Ovary (tissue), 9 donors: ENCODE results near the gene OTUD7B. TPM values are rescaled to one million over a fixed set of nuclear protein-coding genes. Genes with fewer than 3 reads are reported as not detected.
A peak's percentile ranks its signal among the peaks of the same experiment; 100 is the strongest.

ENCODE experiments used
- DNase-seq, 5 donors: peaks; one replicate each; pipeline ENCODE4 v3.0.0-alpha.2; 2019 to 2020
- H3K27ac ChIP-seq, 2 donors: fragments of 200-600 bp; one replicate each; pipeline versions ENCODE4 v1.5.1 to v1.8.0; 2019 to 2022
- H3K27me3 ChIP-seq: fragments of 200-600 bp; one replicate; pipeline ENCODE4 v1.8.0; 2022
- H3K36me3 ChIP-seq: fragments of 200-600 bp; sonication (generic); one replicate; pipeline ENCODE4 v1.5.1; 2019
- H3K4me1 ChIP-seq: one replicate; pipeline ENCODE4 v1.8.1; 2013; ENCODE audit warnings: mild to moderate bottlenecking, moderate library complexity; ENCODE audit not compliant: insufficient read depth
- H3K4me3 ChIP-seq: fragments of 200-600 bp; sonication (generic); one replicate; pipeline ENCODE4 v1.5.1; 2017
- H3K9me3 ChIP-seq, 2 donors: fragments of 200-600 bp in 1 of 2; sonication (generic) in 1 of 2; one replicate each; pipeline versions ENCODE4 v1.5.1 to v1.8.1; 2013 to 2019; ENCODE audit warnings: mild to moderate bottlenecking in 1 of 2, moderate library complexity in 1 of 2
- CTCF ChIP-seq, 3 donors: fragments of 450-650 bp in 2 of 3; fragments of 200-600 bp in 1 of 3; IDR thresholded peaks; one replicate each; pipeline versions ENCODE4 v1.5.1 to v1.8.0; 2016 to 2022; ENCODE audit warnings: antibody characterized with exemption in 3 of 3, mild to moderate bottlenecking in 1 of 3
- EP300 ChIP-seq: sonication (generic); formaldehyde crosslinking; IDR thresholded peaks from one replicate; pipeline ENCODE4 v1.6.1; 2017; ENCODE audit warnings: antibody characterized with exemption
- POLR2A ChIP-seq: fragments of 450-650 bp; IDR thresholded peaks from one replicate; pipeline ENCODE4 v1.6.1; 2017; ENCODE audit warnings: antibody characterized with exemption, mild to moderate bottlenecking, moderate library complexity
- WGBS, 3 donors: extraction: QIAGEN DNeasy Blood & Tissue Kit in 1 of 3; methylation state at CpG; one replicate each; pipeline versions ENCODE4 v1.1.5 to v1.1.7; 2013 to 2017; 5-methylcytosine and 5-hydroxymethylcytosine counted together
- intact Hi-C, 4 donors: fragments of 100-400 bp; cut with DNase I; formaldehyde crosslinking; loops; one replicate each; pipeline versions ENCODE4 v1.11.0 to v1.15.1; 2022 to 2023
- polyA plus RNA-seq, 2 donors: library from polyadenylated mRNA; stranded (reverse); fragments of 200-250 nt in 1 of 2; fragments of 350-450 nt in 1 of 2; fragmentation: Illumina TruSeq in 1 of 2; extraction: RNeasy Lipid Tissue Mini Kit (QIAGEN cat#74804) in 1 of 2; gene quantifications; one replicate each; pipeline ENCODE4 v1.2.3, GENCODE V29; 2013 to 2014
- total RNA-seq, 7 donors: library from RNA; depleted of rRNA in 2 of 7; stranded (reverse); fragments of >200 nt in 2 of 7; fragmentation: NEBNext Ultra II Directional in 3 of 7; extraction: Animal tissue kit (Norgen Biotek cat#: 25700) in 3 of 7; gene quantifications; one replicate each; pipeline versions ENCODE4 v1.1.0 to v1.2.4, GENCODE V29; 2016 to 2023
- donor health status: DM: no; HTN: no; CAD: no; lungs with moderate emphysema.
- donor health status: DM: no; HTN: no; CAD: no.
- donor health status: Bipolar disorder and iron deficiency.
- donor health status: DM: yes; HTN: yes; CAD: no.
- donor health status: DM: no; HTN: no; CAD: no.
- donor health status: DM: yes; HTN: yes; CAD: no.

The OTUD7B gene
- total and polyA plus RNA-seq, 9 donors = 9.4 to 40.1 (median 28.8) TPM

GRCh38 chr1:149906570-149907075 is 103.9 kb downstream of the OTUD7B start:
- H3K27ac ChIP-seq = no peak overlapping the region
- H3K27me3 ChIP-seq = no peaks in the 10 kb centered on the region
- H3K36me3 ChIP-seq = no peaks in the 10 kb centered on the region
- WGBS, 3 donors = 74 to 84% (median 76%) methylated on average over 10 of the region's 10 CpGs
- no peak overlapping the region for H3K4me3 ChIP-seq
- intact Hi-C loops = no loop called here
- no peak for DNase-seq
- H3K9me3 ChIP-seq = no peaks in the 10 kb centered on the region
- TF ChIP-seq POLR2A = no peak
- no peak for TF ChIP-seq CTCF (IDR thresholded peaks at IDR 0.05)
- H3K4me1 ChIP-seq = no peaks in the 10 kb centered on the region

- H3K9me3 ChIP-seq = no peaks in the 10 kb centered on the region
- WGBS, 3 donors = 78 to 83% (median 82%) methylated on average over 5 of the region's 5 CpGs
- no peak overlapping the region for H3K4me3 ChIP-seq
- no peak overlapping the region for H3K27ac ChIP-seq
- intact Hi-C loops = no loop called here
- no peaks in the 10 kb centered on the region for H3K27me3 ChIP-seq
- no peaks in the 10 kb centered on the region for H3K36me3 ChIP-seq
- no peak for DNase-seq
- peaks cover 2% of the 10 kb centered on the region for H3K4me1 ChIP-seq
- TF ChIP-seq POLR2A (no peak), CTCF (IDR thresholded peaks at IDR 0.05) (no peak), EP300 (no peak)
Observed at GRCh38 chr1:149903836-149904491, 106.6 kb downstream of the OTUD7B start.

- peak; percentile 92 to 95 (median 94) for DNase-seq
- peak; percentile 91 for TF ChIP-seq POLR2A
- peak in 2 of 3 donors; percentile 9 to 10 for TF ChIP-seq CTCF (IDR thresholded peaks at IDR 0.05)
- TF ChIP-seq EP300 = peak; percentile 16
- H3K4me1 ChIP-seq = peaks cover 2% of the 10 kb centered on the region
- H3K9me3 ChIP-seq = no peaks in the 10 kb centered on the region
- H3K36me3 ChIP-seq = no peaks in the 10 kb centered on the region
- H3K27ac ChIP-seq = peak within 1 kb of the TSS; percentile 50 to 85
- H3K4me3 ChIP-seq = peak within 1 kb of the TSS; percentile 46
- 3 to 8% (median 5%) methylated on average over 56 to 65 of the region's 65 CpGs for WGBS, 3 donors
- intact Hi-C loops = loop anchor here in 1 of 4 donors (5.0 to 10.0 kb wide), 2 partner anchors 38 to 165 kb away; partner anchors contain the start of genes MTMR11 and VPS45
- no peaks in the 10 kb centered on the region for H3K27me3 ChIP-seq
Observed at GRCh38 chr1:149899460-149900284, 110.9 kb downstream of the OTUD7B start, which contains the start of gene BOLA1. Gene BOLA1 (plus strand): TSS chr1:149899568. CDS start chr1:149900060, 492 bp downstream.

- H3K9me3 ChIP-seq = no peaks in the 10 kb centered on the region
- intact Hi-C loops = loop anchor here in 1 of 4 donors (5.0 to 10.0 kb wide), 2 partner anchors 41 to 168 kb away; partner anchors contain the start of genes MTMR11 and VPS45
- no peak for DNase-seq
- no peaks in the 10 kb centered on the region for H3K27me3 ChIP-seq
- TF ChIP-seq EP300 (no peak), POLR2A (no peak), CTCF (IDR thresholded peaks at IDR 0.05) (no peak)
- no peak overlapping the region for H3K27ac ChIP-seq
- 89 to 96% (median 95%) methylated on average over 4 of the region's 4 CpGs for WGBS, 3 donors
- H3K36me3 ChIP-seq = no peaks in the 10 kb centered on the region
- no peak overlapping the region for H3K4me3 ChIP-seq
- peaks cover 2% of the 10 kb centered on the region for H3K4me1 ChIP-seq
Observed at GRCh38 chr1:149896575-149896974, 114.0 kb downstream of the OTUD7B start.
